BE2C (cell line): ENCODE results near the gene ARHGEF37.

ENCODE experiments used
- DNase-seq: peaks from one replicate; pipeline ENCODE4 v3.0.0-alpha.2; 2020
- H3K27me3 ChIP-seq: fragments of 250-450 bp; sonication (Bioruptor Pico); 2 replicates; pipeline ENCODE4 v1.5.1; 2020; ENCODE audit warnings: mild to moderate bottlenecking
- H3K36me3 ChIP-seq: fragments of 250-450 bp; sonication (Bioruptor Pico); 2 replicates; pipeline ENCODE4 v1.5.1; 2020; ENCODE audit warnings: mild to moderate bottlenecking
- H3K4me1 ChIP-seq: fragments of 250-450 bp; sonication (Bioruptor Pico); 2 replicates; pipeline ENCODE4 v1.5.1; 2020
- H3K4me3 ChIP-seq: 2 replicates; pipeline ENCODE4 v1.5.1; 2011; ENCODE audit warnings: low read depth, low read length
- H3K9me3 ChIP-seq: fragments of 250-450 bp; sonication (Bioruptor Pico); 2 replicates; pipeline ENCODE4 v1.5.1; 2020
- TF ChIP-seq, protein P1 (sequence below): IDR thresholded peaks from 2 replicates; pipeline ENCODE4 v1.5.1; 2012; ENCODE audit warnings: mild to moderate bottlenecking, low read depth, low read length

The ARHGEF37 gene

DNA sequence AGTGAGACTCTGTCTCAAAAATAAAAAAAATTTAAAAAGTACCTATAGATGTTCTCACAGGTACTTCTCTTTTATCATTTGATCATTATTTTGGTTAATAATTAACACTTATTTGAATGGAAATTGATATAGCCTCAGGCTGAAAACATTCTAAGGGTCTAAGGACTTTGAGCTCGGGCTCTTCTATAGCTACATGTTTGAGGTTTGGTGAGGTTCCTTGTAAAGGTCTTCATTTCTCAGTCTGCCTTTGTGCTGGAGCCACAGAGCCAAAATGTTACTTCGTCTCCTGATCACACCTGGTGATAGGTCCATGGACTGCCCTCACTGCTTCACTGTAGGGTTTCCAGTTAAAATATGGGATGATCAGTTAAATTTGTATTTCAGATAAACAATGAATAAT is 22.6 kb downstream of the ARHGEF37 start:
- TF ChIP-seq, protein P1, sequence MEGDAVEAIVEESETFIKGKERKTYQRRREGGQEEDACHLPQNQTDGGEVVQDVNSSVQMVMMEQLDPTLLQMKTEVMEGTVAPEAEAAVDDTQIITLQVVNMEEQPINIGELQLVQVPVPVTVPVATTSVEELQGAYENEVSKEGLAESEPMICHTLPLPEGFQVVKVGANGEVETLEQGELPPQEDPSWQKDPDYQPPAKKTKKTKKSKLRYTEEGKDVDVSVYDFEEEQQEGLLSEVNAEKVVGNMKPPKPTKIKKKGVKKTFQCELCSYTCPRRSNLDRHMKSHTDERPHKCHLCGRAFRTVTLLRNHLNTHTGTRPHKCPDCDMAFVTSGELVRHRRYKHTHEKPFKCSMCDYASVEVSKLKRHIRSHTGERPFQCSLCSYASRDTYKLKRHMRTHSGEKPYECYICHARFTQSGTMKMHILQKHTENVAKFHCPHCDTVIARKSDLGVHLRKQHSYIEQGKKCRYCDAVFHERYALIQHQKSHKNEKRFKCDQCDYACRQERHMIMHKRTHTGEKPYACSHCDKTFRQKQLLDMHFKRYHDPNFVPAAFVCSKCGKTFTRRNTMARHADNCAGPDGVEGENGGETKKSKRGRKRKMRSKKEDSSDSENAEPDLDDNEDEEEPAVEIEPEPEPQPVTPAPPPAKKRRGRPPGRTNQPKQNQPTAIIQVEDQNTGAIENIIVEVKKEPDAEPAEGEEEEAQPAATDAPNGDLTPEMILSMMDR: no peak
- no peaks in the 10 kb centered on the region for H3K9me3 ChIP-seq
- no peaks in the 10 kb centered on the region for H3K4me1 ChIP-seq
- no peak for DNase-seq
- H3K36me3 ChIP-seq: no peaks in the 10 kb centered on the region
- no peaks in the 10 kb centered on the region for H3K27me3 ChIP-seq
- H3K4me3 ChIP-seq: no peak overlapping the region

DNA sequence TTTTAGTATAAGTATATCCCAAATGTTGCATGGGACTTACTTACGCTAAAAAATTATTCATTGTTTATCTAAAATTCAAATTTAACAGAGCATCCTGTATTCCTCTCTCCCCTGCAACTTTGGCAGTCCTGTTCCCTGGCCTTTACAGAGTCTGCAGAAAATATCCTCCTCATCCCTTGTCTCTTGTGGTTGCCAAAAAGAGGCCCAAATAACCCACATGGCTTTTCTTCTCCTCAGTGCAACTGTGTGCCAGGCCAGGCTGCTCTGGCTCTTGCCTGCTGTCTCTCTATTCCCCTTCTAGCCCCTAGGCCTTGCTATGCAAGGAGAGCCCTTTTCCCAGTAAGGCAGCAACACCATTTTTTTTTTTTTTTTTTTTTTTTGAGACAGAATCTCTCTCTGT is 23.0 kb downstream of the ARHGEF37 start:
- no peak for DNase-seq
- TF ChIP-seq, protein P1: no peak
- H3K4me1 ChIP-seq: no peaks in the 10 kb centered on the region

DNA sequence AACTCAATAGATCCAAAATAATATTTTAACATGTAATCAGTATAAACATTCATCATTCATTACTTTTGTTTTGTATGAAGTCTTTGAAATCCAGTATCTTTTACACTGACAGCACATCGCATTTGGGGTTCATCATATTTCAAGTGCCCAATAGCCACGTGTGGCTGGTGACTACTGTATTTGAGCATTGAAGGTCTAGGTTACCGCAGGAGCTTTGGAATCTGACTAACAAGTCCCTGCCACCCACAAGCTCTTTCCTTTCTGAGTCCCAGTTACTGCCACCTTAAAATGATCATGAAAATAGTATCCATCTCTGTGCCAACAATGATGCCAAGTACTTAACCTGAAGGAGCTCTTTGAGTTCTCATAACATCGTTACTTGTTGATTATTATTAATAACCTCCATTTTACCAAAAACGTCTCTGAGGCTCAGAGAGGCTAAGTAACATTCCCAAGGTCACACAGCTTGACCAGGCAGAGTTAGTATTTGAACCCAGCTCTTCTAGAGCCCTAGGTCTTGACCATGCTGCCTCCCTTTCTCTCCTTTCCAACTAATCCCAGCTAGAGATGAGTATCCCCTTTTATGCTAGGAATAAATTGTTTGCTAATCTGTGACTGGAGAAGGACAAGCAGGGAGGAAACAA is 24.2 kb downstream of the ARHGEF37 start:
- DNase-seq: no peak
- H3K9me3 ChIP-seq: no peaks in the 10 kb centered on the region; the same call in 1 of the 2 replicates
- H3K36me3 ChIP-seq: no peaks in the 10 kb centered on the region
- no peak overlapping the region for H3K4me3 ChIP-seq
- TF ChIP-seq, protein P1: no peak
- no peaks in the 10 kb centered on the region for H3K4me1 ChIP-seq
- no peaks in the 10 kb centered on the region for H3K27me3 ChIP-seq

More for the DNA sequence above, 23.0 kb downstream of the ARHGEF37 start:
- Histone ChIP-seq H3K36me3 (no peaks in the 10 kb centered on the region), H3K4me3 (no peak overlapping the region), H3K9me3 (no peaks in the 10 kb centered on the region; the same call in 1 of the 2 replicates), H3K27me3 (no peaks in the 10 kb centered on the region)

DNA sequence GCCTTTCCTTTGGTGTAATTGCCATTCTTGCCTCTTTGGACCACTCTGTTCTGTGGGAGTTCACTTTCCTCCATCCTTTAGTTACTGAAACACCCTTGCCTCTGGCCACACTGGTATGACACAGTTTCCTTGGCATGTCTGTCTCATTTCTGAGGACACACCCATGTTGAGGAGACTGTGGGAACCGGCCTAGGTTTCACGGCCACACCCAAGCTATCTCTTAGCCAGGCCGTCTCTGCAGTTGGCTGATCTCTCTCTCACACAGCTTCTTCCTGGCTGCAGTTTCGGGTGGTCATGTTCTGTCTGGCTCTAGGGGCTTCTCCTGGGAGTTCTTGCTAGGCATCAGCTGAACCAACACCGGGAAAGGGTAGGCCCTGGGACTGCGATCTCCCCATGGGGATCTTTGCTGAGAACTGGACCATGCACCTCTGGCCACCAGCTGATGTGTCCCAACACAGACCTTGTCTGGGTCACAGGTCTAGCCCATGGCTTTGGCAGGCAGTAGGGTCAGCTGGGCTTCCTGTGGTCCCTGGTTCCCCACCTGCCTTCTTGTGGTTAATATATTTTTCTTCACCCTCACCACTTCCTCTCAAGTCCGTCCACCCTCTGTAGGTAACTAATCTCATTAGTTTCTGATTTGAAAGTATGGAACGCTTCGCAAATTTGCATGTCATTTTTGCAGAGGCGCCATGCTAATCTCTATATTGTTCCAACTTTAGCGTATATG is 24.9 kb downstream of the ARHGEF37 start:
- Histone ChIP-seq H3K9me3 (no peaks in the 10 kb centered on the region; the same call in 1 of the 2 replicates), H3K4me1 (no peaks in the 10 kb centered on the region), H3K27me3 (no peaks in the 10 kb centered on the region), H3K4me3 (no peak overlapping the region), H3K36me3 (no peaks in the 10 kb centered on the region)
- TF ChIP-seq, protein P1: no peak
- no peak for DNase-seq

DNA sequence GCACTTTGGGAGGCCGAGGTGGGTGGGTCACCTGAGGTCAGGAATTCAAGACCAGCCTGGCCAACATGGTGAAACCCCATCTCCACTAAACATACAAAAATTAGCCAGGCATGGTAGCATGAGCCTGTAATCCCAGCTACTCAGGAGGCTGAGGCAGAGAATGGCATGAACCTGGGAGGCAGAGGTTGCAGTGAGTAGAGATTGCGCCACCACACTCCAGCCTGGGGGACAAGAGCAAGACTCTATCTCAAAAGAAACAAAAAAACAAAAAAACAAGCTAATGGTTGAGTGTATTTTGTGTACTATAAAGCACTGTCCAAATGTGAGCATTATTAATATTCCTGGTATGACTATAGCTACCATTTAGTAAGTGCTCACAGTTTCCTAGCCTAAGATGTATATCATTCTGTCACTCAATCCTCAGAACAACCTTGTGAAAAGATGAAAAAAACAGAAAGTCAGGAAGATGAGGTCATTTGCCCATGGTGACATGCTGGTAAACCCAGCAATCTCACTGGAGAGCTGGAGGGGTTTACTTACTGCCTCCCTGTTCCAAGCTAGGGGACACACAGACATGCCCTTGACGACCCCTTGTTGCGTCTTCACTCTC is 27.7 kb downstream of the ARHGEF37 start:
- peaks cover 3% of the 10 kb centered on the region; the same call in 1 of the 2 replicates for H3K9me3 ChIP-seq
- no peaks in the 10 kb centered on the region for H3K36me3 ChIP-seq
- no peak for DNase-seq
- TF ChIP-seq, protein P1: no peak
- no peaks in the 10 kb centered on the region for H3K4me1 ChIP-seq
- H3K4me3 ChIP-seq: no peak overlapping the region
- no peaks in the 10 kb centered on the region for H3K27me3 ChIP-seq
